HG02884 (cell line): ENCODE data around the gene SCGB1A1.

Experiments
- ATAC-seq: cut with Tn5 transposase; IDR thresholded peaks from one replicate; pipeline ENCODE4 v1.9.1; 2021; ENCODE audit warnings: mild to moderate bottlenecking, moderate library complexity; ENCODE audit not compliant: unreplicated experiment

The SCGB1A1 gene

GRCh38 chr11:62420882-62421281, 2.0 kb downstream of the SCGB1A1 start:
- ATAC-seq, result no peak

- ATAC-seq, result no peak
These were observed 3.2 kb downstream of the SCGB1A1 start for GRCh38 chr11:62421996-62422395.

GRCh38 chr11:62423012-62423411, 4.2 kb downstream of the SCGB1A1 start:
- no peak for ATAC-seq

GRCh38 chr11:62427630-62428233, 8.9 kb downstream of the SCGB1A1 start:
- no peak for ATAC-seq

GRCh38 chr11:62428871-62429560, 10.2 kb downstream of the SCGB1A1 start:
- ATAC-seq, result no peak

GRCh38 chr11:62430425-62430824, 11.6 kb downstream of the SCGB1A1 start:
- no peak for ATAC-seq

- no peak for ATAC-seq
These were observed 12.5 kb downstream of the SCGB1A1 start for GRCh38 chr11:62431171-62431901.

- no peak for ATAC-seq
These were observed 13.9 kb downstream of the SCGB1A1 start for GRCh38 chr11:62432695-62433094.

- ATAC-seq, result no peak
These were observed 14.5 kb downstream of the SCGB1A1 start for GRCh38 chr11:62433141-62433903.

- ATAC-seq, result no peak
These were observed 15.1 kb downstream of the SCGB1A1 start for GRCh38 chr11:62433904-62434276.

- no peak for ATAC-seq
These were observed 17.2 kb downstream of the SCGB1A1 start for GRCh38 chr11:62435846-62436660.

- ATAC-seq, result no peak
These were observed 18.8 kb downstream of the SCGB1A1 start for GRCh38 chr11:62437616-62438015.

GRCh38 chr11:62438641-62439040, 19.8 kb downstream of the SCGB1A1 start:
- no peak for ATAC-seq

- ATAC-seq, result no peak
These were observed 21.2 kb downstream of the SCGB1A1 start for GRCh38 chr11:62439785-62440602.

GRCh38 chr11:62443390-62444235, 24.8 kb downstream of the SCGB1A1 start:
- ATAC-seq, result no peak

GRCh38 chr11:62444236-62444833, 25.5 kb downstream of the SCGB1A1 start:
- ATAC-seq, result no peak

- ATAC-seq, result no peak
These were observed 26.0 kb downstream of the SCGB1A1 start for GRCh38 chr11:62444835-62445234.

GRCh38 chr11:62445314-62445740, 26.5 kb downstream of the SCGB1A1 start:
- no peak for ATAC-seq
